ENCODE measurements around the gene LPAR3.

GRCh38 chr1:84884671-84885389 lies 8.2 kb downstream of the LPAR3 start:
- no peak for TF ChIP-seq CTCF (IDR thresholded peaks at IDR 0.05)
- no peak for TF ChIP-seq POLR2A (IDR thresholded peaks at IDR 0.05)
